NCI-H2029 (cell line): Measurements from ENCODE around the gene UBE3D.
A peak's percentile ranks its signal among the peaks of the same experiment; 100 is the strongest.
"Not testable (repeated sequence)": the region's sequence is repeated elsewhere in the genome, so short reads cannot be mapped to it uniquely, and the experiment has no call there.

ENCODE experiments used
- DNase-seq: peaks from one replicate; lab custom pipeline; 2025; lab: John Stamatoyannopoulos, UW

UBE3D gene

GRCh38 chr6:82976179-82976578 is 89.5 kb downstream of the UBE3D start:
- DNase-seq: no peak

- DNase-seq: no peak
Observed at GRCh38 chr6:82971877-82972460, 93.7 kb downstream of the UBE3D start.

- no peak for DNase-seq
Observed at GRCh38 chr6:82970839-82971238, 94.8 kb downstream of the UBE3D start.

GRCh38 chr6:82968708-82969107 is 96.9 kb downstream of the UBE3D start:
- no peak for DNase-seq

- no peak for DNase-seq
Observed at GRCh38 chr6:82963191-82963925, 102.3 kb downstream of the UBE3D start.

GRCh38 chr6:82959385-82959941 is 106.2 kb downstream of the UBE3D start:
- no peak for DNase-seq

GRCh38 chr6:82958551-82958950 is 107.1 kb downstream of the UBE3D start:
- DNase-seq: no peak

GRCh38 chr6:82957868-82958245 is 107.8 kb downstream of the UBE3D start:
- DNase-seq: no peak

GRCh38 chr6:82957171-82957867 is 108.3 kb downstream of the UBE3D start:
- no peak for DNase-seq

- no peak for DNase-seq
Observed at GRCh38 chr6:82955841-82956240, 109.8 kb downstream of the UBE3D start.

GRCh38 chr6:82954937-82955577 is 110.6 kb downstream of the UBE3D start:
- DNase-seq: no peak

- no peak for DNase-seq
Observed at GRCh38 chr6:82954356-82954755, 111.3 kb downstream of the UBE3D start.

- no peak for DNase-seq
Observed at GRCh38 chr6:82953871-82954270, 111.8 kb downstream of the UBE3D start.

- no peak for DNase-seq
Observed at GRCh38 chr6:82951935-82952334, 113.7 kb downstream of the UBE3D start.

- DNase-seq: no peak
Observed at GRCh38 chr6:82951389-82951788, 114.3 kb downstream of the UBE3D start.

GRCh38 chr6:82930915-82931314 is 134.7 kb downstream of the UBE3D start:
- not testable (repeated sequence) for DNase-seq

- DNase-seq: no peak
Observed at GRCh38 chr6:82924799-82925535, 140.7 kb downstream of the UBE3D start.

GRCh38 chr6:82921258-82921657 is 144.4 kb downstream of the UBE3D start:
- no peak for DNase-seq

GRCh38 chr6:82917346-82918064 is 148.1 kb downstream of the UBE3D start:
- DNase-seq: no peak

- peak; percentile 52 for DNase-seq
Observed at GRCh38 chr6:82915666-82916065, 150.0 kb downstream of the UBE3D start.

- DNase-seq: no peak
Observed at GRCh38 chr6:82914511-82914910, 151.1 kb downstream of the UBE3D start.
